GM23248 (cell line): ENCODE data around the gene RASD2.

Source experiments
- EZH2 ChIP-seq: fragments of 200-600 bp; sonication (generic); IDR thresholded peaks from 2 replicates; pipeline ENCODE4 v1.6.1; 2018; ENCODE audit warnings: antibody characterized with exemption, mild to moderate bottlenecking; ENCODE audit not compliant: insufficient read depth, poor library complexity, severe bottlenecking
- EZH2phosphoT487 ChIP-seq: fragments of 200-600 bp; sonication (generic); IDR thresholded peaks from 2 replicates; pipeline ENCODE4 v1.6.1; 2018; ENCODE audit warnings: antibody characterized with exemption, moderate library complexity, mild to moderate bottlenecking, low read depth; ENCODE audit not compliant: insufficient read depth

DNA sequence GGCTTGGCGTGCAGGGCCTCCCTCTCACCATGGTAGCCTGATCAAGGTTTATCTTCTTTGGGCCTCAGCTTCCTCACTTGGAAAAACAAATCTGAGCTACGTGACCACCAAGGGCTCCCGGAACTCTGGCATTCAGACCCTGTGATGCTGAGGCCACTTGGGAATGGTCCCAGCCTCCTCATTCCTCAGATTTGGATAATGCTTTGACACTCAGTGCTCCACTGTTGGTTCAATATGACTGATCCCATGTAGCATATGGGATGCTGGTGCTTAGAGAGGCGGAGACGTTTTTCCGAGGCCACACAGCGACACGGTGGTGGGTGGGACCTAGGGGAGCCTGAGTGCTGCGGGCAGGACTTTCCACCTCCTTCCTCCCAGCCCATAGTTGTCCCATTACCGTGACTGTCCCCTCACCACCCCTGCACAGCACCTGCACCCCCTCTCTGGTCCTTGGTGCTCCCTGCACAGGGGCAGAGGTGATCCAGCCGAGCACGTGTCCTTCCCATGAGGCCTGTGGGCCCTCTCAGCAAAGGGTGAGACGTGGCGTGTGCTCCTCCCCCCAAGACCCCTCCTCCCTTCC is 53.4 kb downstream of the RASD2 start:
- TF ChIP-seq EZH2phosphoT487 (no peak), EZH2 (no peak)
